Trophoblast cell (in vitro differentiated cells and primary cell): ENCODE measurements around the gene PAX6.
A peak's percentile ranks its signal among the peaks of the same experiment; 100 is the strongest.

Source experiments
- DNase-seq, 2 donors: peaks; one replicate each; pipeline ENCODE4 v3.0.0-alpha.2; 2016
- H2AFZ ChIP-seq: 2 replicates; pipeline ENCODE4 v1.6.1; 2013; ENCODE audit warnings: low read length, moderate library complexity, mild to moderate bottlenecking; ENCODE audit not compliant: insufficient read depth, poor library complexity
- H2AK5ac ChIP-seq: 2 replicates; pipeline ENCODE4 v1.6.1; 2013; ENCODE audit warnings: mild to moderate bottlenecking, low read length
- H2BK120ac ChIP-seq: 2 replicates; pipeline ENCODE4 v1.6.1; 2013; ENCODE audit warnings: low read length, mild to moderate bottlenecking, moderate library complexity; ENCODE audit not compliant: insufficient read depth, poor library complexity
- H2BK12ac ChIP-seq: 2 replicates; pipeline ENCODE4 v1.6.1; 2013; ENCODE audit warnings: mild to moderate bottlenecking, low read length, moderate library complexity
- H2BK5ac ChIP-seq: 2 replicates; pipeline ENCODE4 v1.6.1; 2013; ENCODE audit warnings: low read length, low read depth, moderate library complexity, mild to moderate bottlenecking; ENCODE audit not compliant: poor library complexity
- H3K14ac ChIP-seq: 2 replicates; pipeline ENCODE4 v1.6.1; 2013; ENCODE audit warnings: mild to moderate bottlenecking, low read length
- H3K18ac ChIP-seq: 2 replicates; pipeline ENCODE4 v1.6.1; 2013; ENCODE audit warnings: mild to moderate bottlenecking, low read length
- H3K23ac ChIP-seq: 2 replicates; pipeline ENCODE4 v1.6.1; 2013; ENCODE audit warnings: low read length
- H3K27ac ChIP-seq: 2 replicates; pipeline ENCODE4 v1.5.1; 2013; ENCODE audit warnings: low read depth, mild to moderate bottlenecking, inconsistent platforms, low read length, moderate library complexity
- H3K27me3 ChIP-seq: 2 replicates; pipeline ENCODE4 v1.6.1; 2013; ENCODE audit warnings: inconsistent platforms, mild to moderate bottlenecking, low read length, moderate library complexity; ENCODE audit not compliant: insufficient read depth
- H3K36me3 ChIP-seq, 2 experiments: 1 replicate in 1 of 2; 2 replicates in 1 of 2; pipeline ENCODE4 v1.6.1; 2013; ENCODE audit warnings: low read length in 2 of 2, mild to moderate bottlenecking in 2 of 2, moderate library complexity in 1 of 2; ENCODE audit not compliant: insufficient read depth in 2 of 2, control insufficient read depth in 1 of 2
- H3K4ac ChIP-seq: 2 replicates; pipeline ENCODE4 v1.6.1; 2013; ENCODE audit warnings: low read depth, mild to moderate bottlenecking, low read length, moderate library complexity
- H3K4me1 ChIP-seq, 2 experiments: 1 replicate in 1 of 2; 2 replicates in 1 of 2; pipeline ENCODE4 v1.6.1; 2013; ENCODE audit warnings: low read length in 2 of 2, mild to moderate bottlenecking in 2 of 2, moderate library complexity in 1 of 2; ENCODE audit not compliant: insufficient read depth in 2 of 2, control insufficient read depth in 1 of 2
- H3K4me2 ChIP-seq: 2 replicates; pipeline ENCODE4 v1.6.1; 2013; ENCODE audit warnings: inconsistent platforms, mild to moderate bottlenecking, low read length, moderate library complexity
- H3K4me3 ChIP-seq: 2 replicates; pipeline ENCODE4 v1.5.1; 2013; ENCODE audit warnings: mild to moderate bottlenecking, low read depth, low read length, inconsistent platforms
- H3K79me1 ChIP-seq: one replicate; pipeline ENCODE4 v1.6.1; 2013; ENCODE audit warnings: low read length
- H3K79me2 ChIP-seq: 2 replicates; pipeline ENCODE4 v1.6.1; 2013; ENCODE audit warnings: low read length, mild to moderate bottlenecking; ENCODE audit not compliant: control insufficient read depth, insufficient read depth, poor library complexity
- H3K9ac ChIP-seq: 2 replicates; pipeline ENCODE4 v1.6.1; 2013; ENCODE audit warnings: mild to moderate bottlenecking, low read length
- H3K9me3 ChIP-seq: 2 replicates; pipeline ENCODE4 v1.6.1; 2013; ENCODE audit warnings: low read depth, mild to moderate bottlenecking, control low read depth, inconsistent platforms, low read length; ENCODE audit not compliant: insufficient read depth
- H4K12ac ChIP-seq: 2 replicates; pipeline ENCODE4 v1.6.1; 2013; ENCODE audit warnings: low read depth, mild to moderate bottlenecking, low read length, moderate library complexity
- H4K8ac ChIP-seq: 2 replicates; pipeline ENCODE4 v1.6.1; 2013; ENCODE audit warnings: low read depth, mild to moderate bottlenecking, low read length, moderate library complexity
- H4K91ac ChIP-seq: one replicate; pipeline ENCODE4 v1.6.1; 2013; ENCODE audit warnings: low read depth, mild to moderate bottlenecking, low read length, moderate library complexity
- WGBS: extraction: QIAGEN DNeasy Blood & Tissue Kit; methylation state at CpG from one replicate; pipeline ENCODE4 v1.1.7; 2013; ENCODE audit warnings: missing lambda C conversion rate; ENCODE audit not compliant: insufficient read length, insufficient coverage; ENCODE audit errors: extremely low coverage; 5-methylcytosine and 5-hydroxymethylcytosine counted together

PAX6 gene

DNA sequence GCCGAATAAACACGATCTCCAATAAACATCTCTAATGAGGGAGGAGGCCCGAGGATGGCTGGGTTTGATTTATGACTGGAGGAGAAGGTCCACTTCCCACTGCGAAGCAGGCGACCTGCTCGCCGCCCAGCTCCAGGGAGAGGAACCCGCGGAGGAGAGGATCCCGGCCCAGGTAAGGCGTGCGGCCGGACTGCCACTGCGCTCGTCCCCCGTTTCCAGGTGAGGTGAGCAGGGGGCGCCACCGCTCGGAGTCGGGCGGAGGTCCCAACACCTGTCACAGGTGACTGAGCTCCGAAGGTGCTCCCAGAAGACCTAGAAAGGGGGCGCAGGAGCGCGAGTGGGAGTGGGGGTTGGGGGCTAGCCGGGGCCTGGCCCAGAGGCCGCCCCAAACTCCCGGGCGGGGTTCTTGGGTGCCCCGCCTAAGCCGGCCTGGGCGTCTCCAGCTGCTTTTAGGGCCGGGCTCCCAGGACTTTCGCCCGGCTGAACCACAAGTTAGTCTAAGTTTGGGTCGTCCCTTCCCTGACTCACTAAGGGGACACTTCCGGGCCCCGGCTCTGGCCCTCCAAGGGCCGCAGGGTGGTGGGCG, 5.4 kb upstream of the PAX6 start:
- Histone ChIP-seq H2AFZ (no peak overlapping the region), H4K8ac (no peak overlapping the region), H3K79me2 (no peaks in the 10 kb centered on the region), H3K4me3 (no peak overlapping the region), H3K27me3 (peaks cover 91% of the 10 kb centered on the region), H3K9me3 (peaks cover 5% of the 10 kb centered on the region), H3K27ac (no peak overlapping the region), H3K23ac (no peak overlapping the region), H3K79me1 (no peaks in the 10 kb centered on the region), H4K12ac (no peak overlapping the region), H3K4me1 (peaks cover 8 to 16% of the 10 kb centered on the region in 2 experiments), H2BK120ac (no peak overlapping the region), H3K14ac (no peak overlapping the region), H2BK12ac (no peak overlapping the region), H3K36me3 (no peaks in the 10 kb centered on the region), H3K4me2 (no peak overlapping the region), H4K91ac (no peak overlapping the region), H2AK5ac (no peak overlapping the region), H3K9ac (no peak overlapping the region), H3K18ac (no peak overlapping the region), H3K4ac (no peak overlapping the region), H2BK5ac (no peak overlapping the region)
- WGBS, result no CpG with 5 or more reads among the region's 40 CpGs
- DNase-seq, result no peak

DNA sequence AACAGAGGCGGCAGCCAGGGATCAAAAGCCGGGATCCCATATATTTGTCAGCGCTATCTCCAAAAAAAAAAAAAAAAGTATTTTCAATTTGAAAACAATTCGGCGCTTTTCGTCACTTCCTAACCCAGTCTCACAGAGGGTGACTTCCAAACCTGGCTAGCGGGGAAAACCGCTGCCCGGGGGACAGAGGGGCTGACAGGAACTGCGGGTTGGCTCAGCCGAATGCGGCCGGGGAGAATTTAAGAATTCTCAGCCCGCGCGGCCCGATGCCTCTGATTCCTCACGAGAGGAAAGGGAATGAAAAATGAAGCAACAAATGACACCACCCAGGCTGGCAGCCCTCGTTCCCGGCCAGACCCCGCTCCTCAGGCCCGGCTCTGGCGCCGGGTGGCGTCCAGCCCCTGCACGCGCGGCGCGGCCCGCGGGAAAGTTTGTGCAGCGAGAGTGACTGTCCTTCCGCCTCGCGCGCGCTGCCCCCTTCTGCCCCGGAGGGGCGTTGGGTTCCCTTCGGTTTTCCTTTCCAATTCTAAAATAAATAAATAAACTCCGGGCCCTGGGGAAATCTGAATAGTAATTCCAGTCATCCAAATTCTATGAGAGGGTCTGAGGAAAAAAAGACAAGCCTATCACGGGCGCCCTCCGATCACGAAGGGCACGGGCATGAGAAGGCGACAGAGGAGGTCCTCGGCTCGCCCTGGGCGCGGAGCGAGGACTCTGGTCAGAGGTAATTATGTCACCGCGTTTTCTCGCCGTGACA, 4.8 kb upstream of the PAX6 start:
- Histone ChIP-seq H3K4me3 (no peak overlapping the region), H2BK12ac (no peak overlapping the region), H2BK120ac (no peak overlapping the region), H4K8ac (no peak overlapping the region), H2AFZ (no peak overlapping the region), H2AK5ac (no peak overlapping the region), H3K4ac (no peak overlapping the region), H2BK5ac (no peak overlapping the region), H3K79me1 (no peaks in the 10 kb centered on the region), H3K79me2 (no peaks in the 10 kb centered on the region), H3K27me3 (peaks cover 97% of the 10 kb centered on the region), H3K9ac (no peak overlapping the region), H4K12ac (no peak overlapping the region), H3K14ac (no peak overlapping the region), H3K9me3 (peaks cover 8% of the 10 kb centered on the region), H3K23ac (no peak overlapping the region), H3K36me3 (no peaks in the 10 kb centered on the region), H3K4me1 (peaks cover 14 to 21% of the 10 kb centered on the region in 2 experiments), H3K4me2 (peak overlapping the region; percentile 10), H3K27ac (no peak overlapping the region), H3K18ac (no peak overlapping the region), H4K91ac (no peak overlapping the region)
- peak in 1 of 2 donors; percentile 16 for DNase-seq
- WGBS, result no CpG with 5 or more reads among the region's 57 CpGs

DNA sequence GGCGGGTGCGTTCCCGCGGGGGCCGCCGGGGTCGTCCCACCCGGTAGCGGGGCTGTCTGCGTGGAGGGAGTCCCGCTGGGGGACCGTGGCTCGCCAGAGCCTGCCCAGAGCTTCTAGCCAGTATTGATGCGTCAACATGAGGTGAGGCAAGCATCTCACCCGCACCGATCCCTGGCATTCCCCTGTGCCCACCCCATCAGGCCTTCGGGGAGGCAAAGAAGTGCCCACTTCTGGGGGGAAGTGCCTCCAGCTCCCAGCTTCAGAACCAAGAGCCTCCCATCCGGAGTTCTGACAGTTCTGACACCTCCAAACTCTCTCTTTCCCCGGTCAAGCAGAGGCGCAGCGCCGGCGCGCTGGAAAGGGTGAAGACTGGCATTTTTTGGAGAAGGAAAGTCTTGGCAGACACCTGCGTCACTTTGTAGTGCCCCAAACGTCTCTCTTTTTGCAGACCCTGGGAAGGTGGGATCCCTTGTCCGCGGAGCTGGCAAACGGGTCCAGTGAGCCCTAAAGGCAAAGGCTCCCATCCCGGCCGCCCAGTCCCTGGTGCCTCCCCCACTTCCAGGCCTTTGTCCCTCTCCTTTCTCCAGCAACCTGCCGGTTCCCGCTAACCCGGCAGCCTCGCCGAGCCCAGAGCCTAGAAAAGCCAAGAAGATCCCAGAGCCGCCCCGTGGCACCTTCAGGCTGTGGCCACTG, 3.2 kb upstream of the PAX6 start:
- no peaks in the 10 kb centered on the region for H3K79me2 ChIP-seq
- no peak overlapping the region for H2BK5ac ChIP-seq
- no peak overlapping the region for H3K23ac ChIP-seq
- H4K12ac ChIP-seq, result no peak overlapping the region
- H2AK5ac ChIP-seq, result no peak overlapping the region
- H3K36me3 ChIP-seq, result no peaks in the 10 kb centered on the region
- H2BK12ac ChIP-seq, result no peak overlapping the region
- no peak overlapping the region for H2AFZ ChIP-seq
- H3K9ac ChIP-seq, result no peak overlapping the region
- H3K4ac ChIP-seq, result no peak overlapping the region
- peak in 1 of 2 donors; percentile 3 for DNase-seq
- no peak overlapping the region for H3K14ac ChIP-seq
- H3K4me1 ChIP-seq, result peaks cover 21 to 31% of the 10 kb centered on the region in 2 experiments
- peaks cover 9% of the 10 kb centered on the region for H3K9me3 ChIP-seq
- H3K4me2 ChIP-seq, result no peak overlapping the region
- peaks cover 97% of the 10 kb centered on the region for H3K27me3 ChIP-seq
- WGBS, result no CpG with 5 or more reads among the region's 38 CpGs
- H3K79me1 ChIP-seq, result no peaks in the 10 kb centered on the region
- H4K91ac ChIP-seq, result no peak overlapping the region
- H3K18ac ChIP-seq, result no peak overlapping the region
- no peak overlapping the region for H4K8ac ChIP-seq
- no peak overlapping the region for H2BK120ac ChIP-seq
- no peak overlapping the region for H3K27ac ChIP-seq
- no peak overlapping the region for H3K4me3 ChIP-seq

DNA sequence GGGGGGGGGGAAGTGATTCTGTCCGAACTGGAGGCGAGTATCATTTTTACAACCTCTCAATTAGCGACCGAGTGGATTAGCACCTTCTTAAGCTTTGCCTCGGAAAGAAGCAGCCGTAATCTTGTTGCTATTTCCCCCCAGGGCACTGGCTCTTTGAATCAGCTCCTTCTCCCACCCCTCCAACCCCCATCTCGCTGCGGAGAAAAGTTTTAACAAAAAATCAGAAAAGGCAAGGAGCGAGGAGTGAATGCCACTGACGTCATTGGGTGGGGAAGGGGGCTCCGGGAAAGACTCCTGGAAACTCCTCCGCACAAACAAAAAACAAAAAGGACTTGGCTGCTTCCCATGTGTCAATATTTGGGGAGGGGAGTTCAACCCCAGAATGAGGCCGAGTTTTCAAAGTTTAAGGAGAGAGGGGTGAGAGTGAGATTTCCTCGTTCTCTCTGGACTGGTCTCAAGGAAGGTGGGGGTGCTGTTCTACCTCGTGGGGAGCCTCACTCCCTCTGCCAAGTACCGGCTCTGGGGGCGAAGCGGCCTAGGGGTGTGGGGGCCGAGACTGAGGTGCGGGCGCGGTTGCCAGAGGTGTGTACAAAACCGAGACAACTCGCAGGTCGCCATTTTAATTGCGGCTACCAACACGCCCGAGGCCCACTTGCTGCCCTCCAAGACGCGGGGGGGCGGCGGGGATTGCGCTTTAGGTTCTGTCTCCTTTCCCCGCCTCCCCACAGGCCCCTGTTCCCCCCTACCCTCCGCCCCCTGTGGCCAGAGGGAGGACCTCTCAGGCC, 2.5 kb upstream of the PAX6 start:
- Histone ChIP-seq H2BK5ac (no peak overlapping the region), H3K27me3 (peaks cover 98% of the 10 kb centered on the region), H3K27ac (no peak overlapping the region), H3K4me1 (peaks cover 21 to 31% of the 10 kb centered on the region in 2 experiments), H3K4me2 (peak overlapping the region; percentile 50), H3K18ac (no peak overlapping the region), H3K4ac (no peak overlapping the region), H3K14ac (no peak overlapping the region), H2BK120ac (no peak overlapping the region), H2BK12ac (no peak overlapping the region), H2AFZ (no peak overlapping the region), H3K9me3 (peaks cover 6% of the 10 kb centered on the region), H3K9ac (no peak overlapping the region), H3K4me3 (no peak overlapping the region), H3K79me2 (no peaks in the 10 kb centered on the region), H3K36me3 (no peaks in the 10 kb centered on the region), H3K23ac (no peak overlapping the region), H2AK5ac (no peak overlapping the region), H3K79me1 (no peaks in the 10 kb centered on the region), H4K8ac (no peak overlapping the region), H4K12ac (no peak overlapping the region), H4K91ac (no peak overlapping the region)
- WGBS, result no CpG with 5 or more reads among the region's 35 CpGs
- peak in 1 of 2 donors; percentile 52 for DNase-seq
